Globus pallidus (tissue), 1 donor: Measurements from ENCODE around the gene SPATA31A7.
"Not testable (repeated sequence)": the region's sequence is repeated elsewhere in the genome, so short reads cannot be mapped to it uniquely, and the experiment has no call there.

ENCODE experiments used
- DNase-seq: peaks from one replicate; pipeline ENCODE4 v3.0.0-alpha.2; 2015; ENCODE audit warnings: low spot score

SPATA31A7 gene

GRCh38 chr9:61189736-61190135 lies at the start of gene SPATA31A7:
Gene SPATA31A7 (plus strand): TSS chr9:61190036. CDS start chr9:61190065, 29 bp downstream.
- DNase-seq, result not testable (repeated sequence)

DNA sequence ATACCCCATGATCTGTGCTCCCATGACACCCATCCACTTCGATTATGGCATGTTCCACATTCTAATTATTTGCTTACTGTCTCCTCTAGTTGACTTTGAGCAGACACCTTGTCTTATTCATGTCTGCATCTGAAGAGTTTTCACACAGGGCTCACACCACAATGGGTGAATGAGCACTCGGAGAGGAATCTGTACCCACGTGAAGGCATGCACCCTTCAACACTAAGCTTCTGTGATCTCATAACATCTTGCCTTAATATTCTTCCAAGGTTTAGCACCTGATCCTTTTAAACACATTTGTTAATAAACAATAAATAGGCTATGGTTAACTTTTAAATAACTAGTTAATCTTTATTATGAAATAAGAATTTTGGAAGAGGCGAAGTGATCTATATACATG lies 36.6 kb downstream of the SPATA31A7 start:
- not testable (repeated sequence) for DNase-seq
